GM19468 (cell line): ENCODE measurements around the gene SLC43A1.
"Not testable (repeated sequence)": the region's sequence is repeated elsewhere in the genome, so short reads cannot be mapped to it uniquely, and the experiment has no call there.

Experiments
- ATAC-seq: cut with Tn5 transposase; IDR thresholded peaks from one replicate; pipeline ENCODE4 v1.9.1; 2021; ENCODE audit warnings: mild to moderate bottlenecking, moderate library complexity, moderate number of reproducible peaks; ENCODE audit not compliant: unreplicated experiment; ENCODE audit errors: extremely low read depth

SLC43A1 gene

DNA sequence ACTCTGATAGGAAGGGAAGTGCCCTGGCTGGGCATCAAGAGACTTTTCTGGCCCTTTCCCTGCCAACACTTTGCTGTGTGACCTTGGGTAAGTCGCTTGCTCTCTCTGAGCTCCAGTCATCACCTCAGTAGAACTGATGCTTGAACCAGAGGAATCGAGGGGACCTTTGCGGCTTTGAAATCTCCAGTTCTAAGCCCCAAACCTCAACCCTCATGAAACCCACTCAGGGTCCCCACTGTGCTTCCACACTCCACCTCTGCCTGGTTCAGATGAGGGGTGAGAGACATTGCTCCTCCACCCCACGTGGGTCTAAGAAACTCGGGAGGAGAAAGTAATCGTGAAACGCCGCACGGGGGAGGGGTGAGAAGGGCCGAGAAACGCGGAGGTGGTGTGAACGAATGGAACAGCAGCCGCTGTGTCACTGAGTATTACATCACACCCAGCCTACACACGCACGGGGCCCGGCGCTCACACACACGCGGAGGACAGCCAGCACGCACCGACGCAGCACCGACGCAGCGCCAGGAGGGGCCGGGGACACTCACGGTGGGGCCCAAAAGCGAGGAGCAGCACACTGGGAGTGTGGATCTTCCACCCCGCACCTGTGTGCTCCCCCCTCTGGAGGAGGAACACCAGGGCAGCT lies 50.8 kb downstream of the SLC43A1 start:
- no peak for ATAC-seq

DNA sequence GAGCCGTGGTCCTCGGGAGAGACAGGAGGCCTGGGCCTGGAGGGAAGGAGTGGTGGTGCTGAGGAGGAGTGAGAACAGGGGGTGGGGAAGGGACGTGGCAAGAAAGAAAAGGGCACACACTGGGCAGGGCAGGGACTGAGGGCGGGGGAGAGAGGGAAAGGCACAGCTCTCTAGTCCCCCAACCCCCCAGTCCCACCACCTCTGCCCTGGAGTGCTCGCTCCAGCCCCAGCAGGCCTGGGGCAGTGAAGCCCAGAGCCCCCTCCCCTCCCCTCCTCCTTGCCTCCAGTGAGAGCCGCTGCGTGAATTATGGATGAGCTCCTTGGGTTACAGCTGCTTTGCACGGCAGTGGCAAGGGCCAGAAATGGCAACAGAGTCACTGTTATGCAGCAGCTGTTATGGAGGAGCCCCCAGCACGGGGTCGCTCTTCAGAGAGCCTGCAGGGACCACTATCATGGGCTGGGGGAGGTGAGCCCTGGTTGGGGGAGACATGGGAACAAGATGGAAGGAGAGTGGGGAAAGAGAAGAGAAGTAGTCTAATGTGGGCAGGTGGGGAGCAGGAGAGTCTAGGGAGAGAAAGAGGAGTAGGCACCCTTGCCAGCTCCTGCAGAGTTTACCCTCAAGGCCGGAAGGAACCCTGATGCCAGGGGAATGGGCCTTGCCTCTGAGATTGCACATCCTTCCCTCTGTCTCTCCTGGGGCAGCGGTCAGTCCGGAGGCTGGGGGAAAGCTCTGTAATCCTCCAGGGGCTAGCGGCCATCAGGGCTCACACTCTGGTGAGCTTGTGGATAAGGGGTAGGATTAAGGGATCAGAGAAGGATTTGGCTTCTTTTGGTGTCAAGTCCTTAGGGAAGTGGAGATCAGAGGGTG lies 51.6 kb downstream of the SLC43A1 start:
- ATAC-seq: no peak

- no peak for ATAC-seq
Measured at GRCh38 chr11:57462597-57462996, 52.9 kb downstream of the SLC43A1 start.

DNA sequence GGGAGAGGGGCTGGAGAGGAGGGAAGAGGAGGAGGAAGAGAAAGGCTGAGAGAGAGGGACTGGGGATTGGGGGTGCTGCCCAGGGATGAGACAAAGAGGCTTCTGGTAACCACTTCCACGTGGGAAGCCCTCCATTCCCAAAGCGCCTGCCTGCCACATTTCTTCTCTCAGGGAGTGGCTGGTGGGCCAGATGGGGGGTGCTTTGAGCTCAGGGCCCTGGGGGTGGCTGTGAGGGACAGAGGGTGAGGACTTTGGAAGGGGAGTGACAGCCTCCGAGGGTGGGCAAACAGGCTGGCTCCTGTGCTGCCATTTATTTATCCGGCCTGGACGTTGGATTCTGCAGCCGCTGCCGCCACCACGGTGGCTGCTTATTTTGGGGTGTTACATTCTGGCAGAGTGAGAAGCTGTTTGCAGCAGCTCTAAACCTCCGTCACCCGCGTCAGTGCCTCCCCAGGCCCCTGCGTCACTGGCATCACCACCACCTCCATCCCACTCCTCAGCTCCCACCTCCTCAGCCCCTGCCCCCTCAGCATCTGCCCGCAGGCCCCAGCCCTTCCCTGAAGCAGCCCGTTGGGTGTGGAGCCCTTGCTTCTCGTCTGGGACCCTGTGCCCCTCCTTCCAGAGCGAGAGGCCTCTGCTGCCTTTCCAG lies 53.5 kb downstream of the SLC43A1 start:
- ATAC-seq: no peak

DNA sequence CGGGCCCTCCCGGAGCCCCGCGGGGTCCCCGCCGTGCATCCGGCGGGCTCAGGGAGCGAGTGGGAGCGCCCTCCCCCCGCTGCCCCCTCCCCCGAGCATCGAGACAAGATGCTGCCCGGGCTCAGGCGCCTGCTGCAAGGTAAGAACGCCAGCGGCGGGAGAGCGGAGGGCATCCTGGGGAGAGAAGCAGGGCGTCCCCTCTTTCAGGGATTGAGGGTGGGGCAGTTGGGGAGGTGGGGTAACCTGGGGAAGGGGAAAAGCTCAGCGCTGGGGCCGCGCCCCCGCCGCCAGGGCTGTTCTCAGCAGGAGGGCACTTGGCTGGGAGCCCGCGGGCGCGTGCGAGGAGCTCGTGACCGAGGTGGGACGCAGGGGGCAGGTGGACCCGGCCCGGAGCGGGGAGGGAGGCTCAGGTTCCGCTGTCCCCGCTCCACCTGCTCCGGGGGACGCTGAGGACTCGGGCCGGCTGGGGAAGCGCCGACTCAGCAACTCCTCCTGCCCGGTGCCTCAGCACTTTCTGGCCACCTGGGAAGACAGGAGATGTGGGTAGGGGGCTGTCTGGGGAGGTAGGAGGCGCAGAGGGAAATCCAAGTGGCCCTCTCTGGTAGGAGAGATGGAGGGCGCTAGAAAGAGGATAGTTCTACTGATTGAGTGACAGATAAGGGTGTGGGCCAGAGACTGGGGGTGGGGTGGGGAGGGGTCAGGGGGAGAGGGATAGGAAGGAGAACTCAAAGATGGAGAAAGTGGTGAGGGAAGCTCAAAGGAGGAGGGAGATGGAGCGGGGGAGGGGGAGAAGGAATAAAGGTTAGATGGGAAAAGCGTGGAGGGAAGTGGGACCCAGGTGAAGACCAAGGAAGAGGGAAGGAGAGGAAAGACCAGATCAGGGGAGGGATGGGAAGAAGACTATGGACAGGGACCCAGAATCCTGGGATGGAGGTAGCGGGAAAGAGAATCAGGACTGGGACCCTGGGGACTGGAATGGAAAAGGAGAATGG lies 54.4 kb downstream of the SLC43A1 start:
- ATAC-seq: no peak

GRCh38 chr11:57460022-57460757 lies 55.3 kb downstream of the SLC43A1 start, which contains the start of gene RTN4RL2:
Gene RTN4RL2, plus strand, starts transcription at chr11:57460528. Its CDS starts 338 bp downstream, at chr11:57460866.
- no peak for ATAC-seq

- ATAC-seq: no peak
Measured at GRCh38 chr11:57459164-57460021, 56.1 kb downstream of the SLC43A1 start.

DNA sequence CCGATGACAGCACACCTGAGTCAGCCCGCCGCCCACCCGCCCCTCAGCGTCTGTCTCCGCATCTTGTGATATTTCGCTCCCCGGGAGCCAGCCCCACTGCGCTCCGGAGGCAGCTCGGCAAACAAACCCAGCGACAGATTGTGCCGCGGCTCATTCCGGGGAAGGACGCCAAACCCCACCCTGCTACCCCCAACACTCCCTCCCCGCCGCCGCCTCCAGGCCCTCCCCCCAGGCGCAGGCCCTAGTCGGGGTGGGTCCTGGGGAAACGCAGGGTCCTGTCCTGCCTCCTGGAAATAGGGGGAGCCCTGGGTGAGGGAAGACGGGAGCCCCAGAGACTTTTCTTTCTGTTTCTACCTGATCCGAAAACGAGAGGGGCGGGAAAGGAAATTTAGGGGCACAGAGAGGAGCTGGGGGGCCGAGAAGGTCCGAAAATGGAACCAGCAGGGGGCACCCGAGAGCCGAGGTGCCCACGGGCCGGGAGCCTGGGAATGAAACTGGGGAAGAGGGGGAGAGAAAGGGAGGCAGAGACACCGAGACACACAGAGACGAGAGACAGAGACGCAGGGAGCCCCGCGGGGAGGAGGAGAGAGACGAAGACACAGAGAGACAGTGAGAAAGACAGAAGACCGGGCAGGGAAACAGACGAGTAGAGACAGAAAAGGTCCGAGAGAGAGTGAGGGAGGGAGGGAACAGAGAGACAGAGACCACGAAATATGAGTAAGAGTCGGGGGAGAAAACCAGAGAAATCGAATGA lies 56.9 kb downstream of the SLC43A1 start:
- ATAC-seq: no peak

DNA sequence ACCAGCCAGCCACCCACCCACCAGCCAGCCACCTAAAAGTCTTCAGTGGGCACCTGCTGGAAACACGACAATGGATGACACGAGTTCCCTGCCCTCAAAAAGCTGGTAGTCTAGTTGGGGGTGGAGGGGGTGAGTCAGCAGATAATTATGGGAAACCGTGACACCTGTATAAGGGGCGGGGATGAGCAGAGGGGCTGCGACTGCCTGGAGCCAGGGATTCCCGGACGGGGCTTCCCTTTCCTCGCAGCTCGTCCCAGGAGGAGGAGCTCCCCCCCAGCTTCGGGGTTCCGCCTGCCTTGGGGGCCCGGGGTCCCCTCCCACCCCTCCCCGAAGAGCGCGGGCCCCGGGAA lies 57.5 kb downstream of the SLC43A1 start:
- ATAC-seq: no peak

DNA sequence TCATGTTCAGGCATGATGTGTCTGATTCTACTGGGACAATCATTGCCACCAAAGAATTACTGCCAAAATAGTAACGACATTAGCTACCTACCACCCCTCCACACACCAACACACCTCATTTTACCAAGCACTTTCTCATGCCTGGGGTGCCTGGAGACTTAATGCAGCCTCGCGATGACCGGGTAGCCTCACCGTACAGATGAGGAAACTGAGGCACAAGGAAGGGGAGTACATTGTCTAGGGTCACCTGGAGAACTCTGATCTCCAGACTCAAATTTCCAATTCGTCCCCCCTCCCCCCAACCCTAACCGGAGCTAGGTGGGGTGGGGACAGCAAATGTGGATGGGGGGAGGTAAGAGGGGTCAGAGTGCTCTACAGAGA lies 57.9 kb downstream of the SLC43A1 start:
- ATAC-seq: no peak

- no peak for ATAC-seq
Measured at GRCh38 chr11:57456960-57457642, 58.4 kb downstream of the SLC43A1 start.

DNA sequence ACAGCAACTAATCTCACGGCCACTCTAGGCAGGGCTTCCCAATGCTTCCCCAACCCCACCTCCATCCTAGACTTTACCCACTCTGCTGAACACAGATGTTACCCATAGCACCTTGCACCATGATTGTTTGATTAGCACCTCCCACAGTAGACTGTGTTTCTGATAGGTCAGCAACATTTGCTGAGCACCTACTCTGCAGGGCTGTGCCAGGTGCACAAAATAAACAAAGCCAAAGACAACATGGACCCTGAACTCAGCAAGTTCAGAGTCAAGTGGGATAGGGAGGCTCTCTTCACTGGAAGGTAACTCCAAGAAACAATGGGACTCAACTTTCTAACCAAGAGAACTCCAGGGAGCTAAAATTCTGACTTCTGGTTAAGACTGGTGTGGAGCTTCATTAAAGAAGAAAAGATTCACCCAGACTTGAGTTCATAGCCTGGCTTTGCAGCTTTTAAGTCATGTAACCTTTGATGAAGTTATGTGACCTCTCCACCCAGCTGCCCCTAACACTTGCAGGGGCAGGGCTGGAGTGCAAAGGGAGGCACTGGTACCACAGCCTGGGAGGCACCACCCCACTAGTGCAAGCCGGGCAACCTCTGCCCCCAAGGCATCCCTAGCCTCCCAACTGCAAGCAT lies 61.8 kb downstream of the SLC43A1 start:
- ATAC-seq: no peak

- ATAC-seq: no peak
Measured at GRCh38 chr11:57446055-57446454, 69.4 kb downstream of the SLC43A1 start.

GRCh38 chr11:57445122-57445394 lies 70.4 kb downstream of the SLC43A1 start:
- not testable (repeated sequence) for ATAC-seq

GRCh38 chr11:57444362-57445121 lies 71.0 kb downstream of the SLC43A1 start:
- no peak for ATAC-seq

DNA sequence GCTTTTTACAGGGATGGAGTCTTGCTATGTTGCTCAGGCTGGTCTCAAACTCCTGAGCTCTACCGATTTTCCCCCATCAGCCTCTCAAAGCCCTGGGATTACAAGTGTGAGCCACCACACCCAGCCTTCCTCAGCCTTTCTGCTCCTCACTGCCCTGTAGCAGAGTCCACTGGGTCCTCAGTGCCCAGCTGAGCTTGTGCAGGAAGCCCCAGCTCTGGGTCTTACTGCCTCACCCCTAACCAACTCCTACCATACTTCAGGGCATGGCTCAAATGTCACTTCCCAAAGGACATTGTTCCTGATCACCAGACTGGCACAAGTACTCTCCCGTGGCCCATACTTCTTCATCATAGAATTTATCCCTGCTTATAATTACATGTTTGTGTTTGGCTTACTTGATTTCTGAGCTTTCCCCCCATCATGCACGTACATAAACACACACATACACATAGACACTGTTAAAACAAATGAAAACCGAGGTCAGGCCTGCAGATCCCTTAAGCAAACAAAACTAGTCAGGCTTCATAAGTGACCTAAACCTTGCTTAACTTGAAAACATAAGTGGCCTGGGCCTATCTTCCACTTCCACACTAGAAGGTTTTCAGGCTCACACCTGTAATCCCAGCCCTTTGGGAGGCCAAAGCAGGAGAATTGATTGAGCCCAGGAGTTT lies 74.6 kb downstream of the SLC43A1 start:
- ATAC-seq: no peak
